A549 (cell line): ENCODE measurements around the gene PCDH9.

Experiments used
- MAZ ChIP-seq: fragments of 150-350 bp; IDR thresholded peaks from 2 replicates; pipeline ENCODE4 v1.6.1; 2014; ENCODE audit warnings: antibody characterized with exemption, low read depth, low read length, borderline replicate concordance
- POLR2A ChIP-seq: IDR thresholded peaks from 2 replicates; pipeline ENCODE4 v1.6.1; 2012; ENCODE audit warnings: mild to moderate bottlenecking, low read length
- RFX5 ChIP-seq: fragments of 450-650 bp; IDR thresholded peaks from 2 replicates; pipeline ENCODE4 v1.7.1; 2014; ENCODE audit warnings: antibody characterized with exemption, mild to moderate bottlenecking, moderate library complexity
- ZSCAN20 ChIP-seq: fragments of 250-450 bp; sonication (Bioruptor Pico); IDR thresholded peaks from 2 replicates; pipeline ENCODE4 v1.8.0; 2022; ENCODE audit warnings: mild to moderate bottlenecking, moderate library complexity
- TF ChIP-seq, protein P1 (sequence below): fragments of >200 bp; sonication (Bioruptor Twin); formaldehyde crosslinking; IDR thresholded peaks from 3 replicates; pipeline ENCODE4 v1.5.1; 2016

DNA sequence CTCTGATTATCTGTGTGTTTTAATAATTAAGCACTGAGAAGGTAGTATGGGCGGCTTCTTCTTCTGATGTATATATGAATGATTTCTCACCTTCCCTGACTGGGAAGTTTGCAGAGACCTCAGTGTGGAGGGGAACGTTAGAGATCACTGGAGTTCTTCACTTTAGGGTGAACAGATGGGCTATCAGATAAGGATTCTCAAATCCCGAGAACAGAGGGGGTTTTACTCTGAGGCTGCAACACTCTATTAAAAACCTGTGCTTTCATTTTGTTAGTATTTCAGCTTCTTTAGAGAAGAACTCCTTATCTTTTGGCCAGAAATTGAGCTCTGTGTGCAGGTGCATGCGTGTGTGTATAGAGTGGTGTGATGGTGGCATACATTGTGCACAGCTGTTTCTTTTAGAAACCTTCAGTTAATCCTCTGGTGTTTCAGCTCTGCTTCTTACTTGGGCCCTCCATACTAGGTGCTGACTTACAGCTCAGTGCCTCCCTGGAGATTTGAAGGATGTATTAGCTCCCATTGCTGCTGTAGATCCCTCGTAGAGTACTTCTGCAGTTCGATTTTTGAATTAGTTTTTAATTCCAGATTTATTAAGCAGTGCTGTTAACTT lies 45.3 kb upstream of the PCDH9 start:
- TF ChIP-seq ZSCAN20 (CRISPR knock-in tag) (no peak), RFX5 (no peak), POLR2A (no peak), MAZ (no peak)
- TF ChIP-seq, protein P1, sequence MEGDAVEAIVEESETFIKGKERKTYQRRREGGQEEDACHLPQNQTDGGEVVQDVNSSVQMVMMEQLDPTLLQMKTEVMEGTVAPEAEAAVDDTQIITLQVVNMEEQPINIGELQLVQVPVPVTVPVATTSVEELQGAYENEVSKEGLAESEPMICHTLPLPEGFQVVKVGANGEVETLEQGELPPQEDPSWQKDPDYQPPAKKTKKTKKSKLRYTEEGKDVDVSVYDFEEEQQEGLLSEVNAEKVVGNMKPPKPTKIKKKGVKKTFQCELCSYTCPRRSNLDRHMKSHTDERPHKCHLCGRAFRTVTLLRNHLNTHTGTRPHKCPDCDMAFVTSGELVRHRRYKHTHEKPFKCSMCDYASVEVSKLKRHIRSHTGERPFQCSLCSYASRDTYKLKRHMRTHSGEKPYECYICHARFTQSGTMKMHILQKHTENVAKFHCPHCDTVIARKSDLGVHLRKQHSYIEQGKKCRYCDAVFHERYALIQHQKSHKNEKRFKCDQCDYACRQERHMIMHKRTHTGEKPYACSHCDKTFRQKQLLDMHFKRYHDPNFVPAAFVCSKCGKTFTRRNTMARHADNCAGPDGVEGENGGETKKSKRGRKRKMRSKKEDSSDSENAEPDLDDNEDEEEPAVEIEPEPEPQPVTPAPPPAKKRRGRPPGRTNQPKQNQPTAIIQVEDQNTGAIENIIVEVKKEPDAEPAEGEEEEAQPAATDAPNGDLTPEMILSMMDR = no peak
